ENCODE results near the gene NRG2. TPM values are rescaled to one million over a fixed set of nuclear protein-coding genes. Genes with fewer than 3 reads are reported as not detected.

NRG2 gene
- polyA plus RNA-seq, 3 donors = 0.01 TPM; not detected in 2

DNA sequence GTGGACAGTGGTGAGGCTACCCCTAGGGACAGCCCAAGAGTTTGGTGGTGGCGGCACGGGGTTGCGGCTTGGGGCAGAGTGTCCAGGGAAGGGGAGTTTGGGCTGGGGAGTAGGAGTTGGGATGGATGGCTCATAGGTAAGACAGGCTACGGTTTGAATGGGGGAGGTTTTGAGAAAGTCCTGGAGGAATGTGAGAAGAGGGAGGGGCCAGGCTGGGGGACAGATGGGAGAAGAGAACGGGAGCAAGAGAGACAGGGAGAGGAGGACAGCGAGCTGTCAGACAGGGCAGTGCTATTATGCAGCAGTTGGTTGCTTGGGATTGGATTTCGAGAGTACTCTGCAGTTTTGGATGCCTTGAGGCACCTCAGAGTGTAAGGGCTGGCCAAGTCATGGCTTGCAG is 223.0 kb downstream of the NRG2 start:
- no peak overlapping the region for H3K4me3 ChIP-seq (replicated peaks in 1 of 3; ENCODE audit: low read depth in 2 of 3, low read length in 3 of 3)
- H3K36me3 ChIP-seq (replicated peaks in 1 of 2; ENCODE audit: control insufficient read depth in 1 of 2, insufficient read depth in 2 of 2, low read length in 2 of 2) = no peaks in the 10 kb centered on the region
- intact Hi-C loops (cut with micrococcal nuclease) = no loop called here
- no peaks in the 10 kb centered on the region for H3K4me1 Mint-ChIP-seq
- no peak overlapping the region for H3K27ac ChIP-seq (ENCODE audit: low read depth in 1 of 2, low read length in 2 of 2)
- no peaks in the 10 kb centered on the region for H3K36me3 Mint-ChIP-seq
- no peaks in the 10 kb centered on the region for H3K27me3 ChIP-seq (ENCODE audit: control insufficient read depth in 2 of 2, insufficient read depth in 2 of 2, low read length in 2 of 2)
- H3K27ac Mint-ChIP-seq = no peak overlapping the region
- H3K9ac ChIP-seq (ENCODE audit: insufficient read depth, low read length, poor library complexity, severe bottlenecking) = no peak overlapping the region
- no peaks in the 10 kb centered on the region for H3K79me2 ChIP-seq (ENCODE audit: insufficient read depth, low read length)
- no peaks in the 10 kb centered on the region for H3K4me1 ChIP-seq (ENCODE audit: control insufficient read depth in 1 of 2, insufficient read depth in 2 of 2, low read length in 2 of 2)
- peaks cover 0 to 3% of the 10 kb centered on the region in 2 donors for H3K9me3 ChIP-seq (replicated peaks in 1 of 2; ENCODE audit: control insufficient read depth in 1 of 2, insufficient read depth in 1 of 2, low read length in 2 of 2)
- no peak overlapping the region for H3K4me2 ChIP-seq (replicated peaks; ENCODE audit: extremely low read depth, low read length, poor library complexity, severe bottlenecking)
- H3K27me3 Mint-ChIP-seq (ENCODE audit: low read depth in 3 of 3) = peaks cover 10 to 17% (median 14%) of the 10 kb centered on the region in 3 donors
- H3K4me3 Mint-ChIP-seq = no peak overlapping the region
- 72% methylated on average over 7 of the region's 7 CpGs for WGBS (ENCODE audit: insufficient coverage)
- DNase-seq = no peak
- H2AFZ ChIP-seq (ENCODE audit: insufficient read depth, low read depth, low read length, poor library complexity, severe bottlenecking) = no peak overlapping the region
- TF ChIP-seq, protein P1, sequence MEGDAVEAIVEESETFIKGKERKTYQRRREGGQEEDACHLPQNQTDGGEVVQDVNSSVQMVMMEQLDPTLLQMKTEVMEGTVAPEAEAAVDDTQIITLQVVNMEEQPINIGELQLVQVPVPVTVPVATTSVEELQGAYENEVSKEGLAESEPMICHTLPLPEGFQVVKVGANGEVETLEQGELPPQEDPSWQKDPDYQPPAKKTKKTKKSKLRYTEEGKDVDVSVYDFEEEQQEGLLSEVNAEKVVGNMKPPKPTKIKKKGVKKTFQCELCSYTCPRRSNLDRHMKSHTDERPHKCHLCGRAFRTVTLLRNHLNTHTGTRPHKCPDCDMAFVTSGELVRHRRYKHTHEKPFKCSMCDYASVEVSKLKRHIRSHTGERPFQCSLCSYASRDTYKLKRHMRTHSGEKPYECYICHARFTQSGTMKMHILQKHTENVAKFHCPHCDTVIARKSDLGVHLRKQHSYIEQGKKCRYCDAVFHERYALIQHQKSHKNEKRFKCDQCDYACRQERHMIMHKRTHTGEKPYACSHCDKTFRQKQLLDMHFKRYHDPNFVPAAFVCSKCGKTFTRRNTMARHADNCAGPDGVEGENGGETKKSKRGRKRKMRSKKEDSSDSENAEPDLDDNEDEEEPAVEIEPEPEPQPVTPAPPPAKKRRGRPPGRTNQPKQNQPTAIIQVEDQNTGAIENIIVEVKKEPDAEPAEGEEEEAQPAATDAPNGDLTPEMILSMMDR (IDR thresholded peaks at IDR 0.05) = no peak
- no peaks in the 10 kb centered on the region for H4K20me1 ChIP-seq (ENCODE audit: insufficient read depth, low read length)
- peaks cover 0 to 8% (median 4%) of the 10 kb centered on the region in 7 donors for H3K9me3 Mint-ChIP-seq

DNA sequence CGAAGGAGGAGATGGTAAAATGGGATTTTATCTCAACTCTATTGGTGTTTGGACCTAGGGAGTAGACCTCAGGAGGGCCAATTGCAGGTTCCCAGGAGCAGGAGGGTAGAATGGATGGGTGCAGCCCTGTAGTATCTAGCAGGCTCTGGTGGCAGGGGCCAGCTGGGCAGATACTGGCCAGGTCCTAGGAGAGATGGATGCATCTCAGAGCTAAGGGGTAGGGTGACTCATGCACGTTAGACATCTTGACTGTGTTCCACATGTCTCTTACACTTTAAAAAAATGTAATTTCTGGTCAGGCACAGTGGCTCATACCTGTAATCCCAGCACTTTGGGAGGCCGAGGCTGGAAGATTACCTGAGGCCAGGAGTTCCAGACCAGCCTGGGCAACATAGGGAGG is 225.1 kb downstream of the NRG2 start:
- Histone ChIP-seq H3K27ac (ENCODE audit: low read depth in 1 of 2, low read length in 2 of 2) (no peak overlapping the region), H3K79me2 (ENCODE audit: insufficient read depth, low read length) (no peaks in the 10 kb centered on the region), H4K20me1 (ENCODE audit: insufficient read depth, low read length) (no peaks in the 10 kb centered on the region), H2AFZ (ENCODE audit: insufficient read depth, low read depth, low read length, poor library complexity, severe bottlenecking) (no peak overlapping the region), H3K27me3 (ENCODE audit: control insufficient read depth in 2 of 2, insufficient read depth in 2 of 2, low read length in 2 of 2) (no peaks in the 10 kb centered on the region), H3K9me3 (replicated peaks in 1 of 2; ENCODE audit: control insufficient read depth in 1 of 2, insufficient read depth in 1 of 2, low read length in 2 of 2) (peaks cover 0 to 3% of the 10 kb centered on the region in 2 donors), H3K9ac (ENCODE audit: insufficient read depth, low read length, poor library complexity, severe bottlenecking) (no peak overlapping the region), H3K36me3 (replicated peaks in 1 of 2; ENCODE audit: control insufficient read depth in 1 of 2, insufficient read depth in 2 of 2, low read length in 2 of 2) (no peaks in the 10 kb centered on the region), H3K4me1 (ENCODE audit: control insufficient read depth in 1 of 2, insufficient read depth in 2 of 2, low read length in 2 of 2) (no peaks in the 10 kb centered on the region), H3K4me3 (replicated peaks in 1 of 3; ENCODE audit: low read depth in 2 of 3, low read length in 3 of 3) (no peak overlapping the region), H3K4me2 (replicated peaks; ENCODE audit: extremely low read depth, low read length, poor library complexity, severe bottlenecking) (no peak overlapping the region)
- no peak for DNase-seq
- intact Hi-C loops (cut with micrococcal nuclease) = no loop called here
- peaks cover 0 to 8% (median 4%) of the 10 kb centered on the region in 7 donors for H3K9me3 Mint-ChIP-seq
- no peaks in the 10 kb centered on the region for H3K4me1 Mint-ChIP-seq
- peaks cover 11 to 16% (median 11%) of the 10 kb centered on the region in 3 donors for H3K27me3 Mint-ChIP-seq (ENCODE audit: low read depth in 3 of 3)
- H3K36me3 Mint-ChIP-seq = no peaks in the 10 kb centered on the region
- no peak overlapping the region for H3K27ac Mint-ChIP-seq
- TF ChIP-seq, protein P1 (IDR thresholded peaks at IDR 0.05) = no peak
- WGBS (ENCODE audit: insufficient coverage) = 100% methylated on average over 2 of the region's 3 CpGs
- no peak overlapping the region for H3K4me3 Mint-ChIP-seq
